ENCODE data around the gene MYO18B. TPM values are rescaled to one million over a fixed set of nuclear protein-coding genes. Genes with fewer than 3 reads are reported as not detected.
A peak's percentile ranks its signal among the peaks of the same experiment; 100 is the strongest.

Gene MYO18B
- total RNA-seq, 1 donor from 2014 or later: 0.07 TPM

DNA sequence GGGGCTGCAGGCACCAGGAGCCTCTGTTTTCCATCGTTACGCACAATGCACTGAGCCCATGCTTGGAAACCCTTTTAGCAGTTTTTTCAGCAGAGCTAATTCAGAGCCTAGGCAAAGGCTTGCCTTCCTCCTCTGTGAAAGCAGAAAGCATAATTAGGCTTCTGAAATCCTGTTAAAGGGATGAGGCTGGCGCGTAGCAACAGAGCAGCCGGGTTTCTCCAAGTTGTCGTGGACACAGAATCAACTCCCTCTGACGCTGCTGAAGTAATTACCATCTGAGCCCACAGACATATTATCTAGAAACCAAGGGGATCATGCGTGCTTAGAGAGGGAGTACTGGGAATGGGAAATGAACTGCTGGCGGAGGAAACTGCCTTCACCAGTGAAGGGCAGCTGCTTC lies 85.4 kb downstream of the MYO18B start:
- no peak overlapping the region for H3K27ac Mint-ChIP-seq

DNA sequence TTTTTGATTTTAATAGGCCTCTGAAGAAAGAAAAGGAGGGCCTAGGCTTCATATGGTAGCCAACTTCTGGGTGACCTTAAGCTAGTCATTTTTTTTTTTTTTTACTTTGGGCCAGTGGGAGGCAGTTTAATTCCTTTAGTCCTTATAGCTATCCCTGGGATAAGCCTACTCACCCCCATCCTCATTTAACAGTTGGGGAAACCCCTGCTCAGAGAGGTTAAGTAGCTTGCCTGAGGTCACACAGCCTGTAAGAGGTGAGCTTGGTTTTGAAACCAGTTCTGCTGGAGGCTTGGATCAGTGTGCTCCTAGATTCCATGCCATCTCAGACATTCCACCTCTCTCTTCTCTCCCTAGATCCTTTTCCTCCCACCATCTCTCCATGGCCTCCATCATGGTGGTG lies 86.4 kb downstream of the MYO18B start:
- Mint-ChIP-seq H3K9me3 (peaks cover 9% of the 10 kb centered on the region), H3K27me3 (ENCODE audit: low read depth) (peaks cover 14% of the 10 kb centered on the region), H3K4me1 (peaks cover 2% of the 10 kb centered on the region), H3K27ac (no peak overlapping the region), H3K36me3 (no peaks in the 10 kb centered on the region), H3K4me3 (no peak overlapping the region)
- TF ChIP-seq, protein P1, sequence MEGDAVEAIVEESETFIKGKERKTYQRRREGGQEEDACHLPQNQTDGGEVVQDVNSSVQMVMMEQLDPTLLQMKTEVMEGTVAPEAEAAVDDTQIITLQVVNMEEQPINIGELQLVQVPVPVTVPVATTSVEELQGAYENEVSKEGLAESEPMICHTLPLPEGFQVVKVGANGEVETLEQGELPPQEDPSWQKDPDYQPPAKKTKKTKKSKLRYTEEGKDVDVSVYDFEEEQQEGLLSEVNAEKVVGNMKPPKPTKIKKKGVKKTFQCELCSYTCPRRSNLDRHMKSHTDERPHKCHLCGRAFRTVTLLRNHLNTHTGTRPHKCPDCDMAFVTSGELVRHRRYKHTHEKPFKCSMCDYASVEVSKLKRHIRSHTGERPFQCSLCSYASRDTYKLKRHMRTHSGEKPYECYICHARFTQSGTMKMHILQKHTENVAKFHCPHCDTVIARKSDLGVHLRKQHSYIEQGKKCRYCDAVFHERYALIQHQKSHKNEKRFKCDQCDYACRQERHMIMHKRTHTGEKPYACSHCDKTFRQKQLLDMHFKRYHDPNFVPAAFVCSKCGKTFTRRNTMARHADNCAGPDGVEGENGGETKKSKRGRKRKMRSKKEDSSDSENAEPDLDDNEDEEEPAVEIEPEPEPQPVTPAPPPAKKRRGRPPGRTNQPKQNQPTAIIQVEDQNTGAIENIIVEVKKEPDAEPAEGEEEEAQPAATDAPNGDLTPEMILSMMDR (IDR thresholded peaks at IDR 0.05; ENCODE audit: unreplicated experiment): no peak
- no peak for DNase-seq (ENCODE audit: low spot score in 2 of 2, unreplicated experiment in 2 of 2)

More for the DNA sequence above, 85.4 kb downstream of the MYO18B start:
- TF ChIP-seq, protein P1 (IDR thresholded peaks at IDR 0.05; ENCODE audit: unreplicated experiment): no peak
- Mint-ChIP-seq H3K4me1 (peaks cover 2% of the 10 kb centered on the region), H3K27me3 (ENCODE audit: low read depth) (peaks cover 17% of the 10 kb centered on the region), H3K9me3 (peaks cover 15% of the 10 kb centered on the region), H3K4me3 (no peak overlapping the region), H3K36me3 (no peaks in the 10 kb centered on the region)
- DNase-seq (ENCODE audit: low spot score in 2 of 2, unreplicated experiment in 2 of 2): no peak

DNA sequence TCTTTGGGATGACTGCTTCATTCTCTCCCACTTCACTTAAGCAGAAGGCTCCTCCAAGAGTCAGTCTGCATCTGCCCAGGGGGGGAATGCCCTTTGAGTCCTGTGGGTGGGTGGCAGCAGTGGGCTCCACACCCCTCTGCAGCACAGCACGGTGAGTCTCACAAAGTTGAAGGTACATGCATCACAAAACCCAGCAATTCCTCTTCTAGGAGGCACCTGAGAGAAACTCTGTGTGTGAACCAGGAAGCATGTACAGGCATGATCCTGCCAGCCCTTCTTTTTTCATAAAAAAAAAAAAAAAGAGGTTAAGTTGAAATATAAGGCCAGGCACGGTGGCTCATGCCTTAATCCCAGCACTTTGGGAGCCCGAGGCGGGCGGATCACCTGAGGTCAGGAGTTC lies 87.2 kb downstream of the MYO18B start:
- peaks cover 2% of the 10 kb centered on the region for H3K4me1 Mint-ChIP-seq
- H3K9me3 Mint-ChIP-seq: peaks cover 9% of the 10 kb centered on the region
- H3K4me3 Mint-ChIP-seq: no peak overlapping the region
- H3K27me3 Mint-ChIP-seq (ENCODE audit: low read depth): peaks cover 9% of the 10 kb centered on the region
- DNase-seq (ENCODE audit: low spot score in 2 of 2, unreplicated experiment in 2 of 2): no peak
- peak overlapping the region; percentile 40 for H3K27ac Mint-ChIP-seq
- H3K36me3 Mint-ChIP-seq: no peaks in the 10 kb centered on the region
- TF ChIP-seq, protein P1 (IDR thresholded peaks at IDR 0.05; ENCODE audit: unreplicated experiment): no peak

DNA sequence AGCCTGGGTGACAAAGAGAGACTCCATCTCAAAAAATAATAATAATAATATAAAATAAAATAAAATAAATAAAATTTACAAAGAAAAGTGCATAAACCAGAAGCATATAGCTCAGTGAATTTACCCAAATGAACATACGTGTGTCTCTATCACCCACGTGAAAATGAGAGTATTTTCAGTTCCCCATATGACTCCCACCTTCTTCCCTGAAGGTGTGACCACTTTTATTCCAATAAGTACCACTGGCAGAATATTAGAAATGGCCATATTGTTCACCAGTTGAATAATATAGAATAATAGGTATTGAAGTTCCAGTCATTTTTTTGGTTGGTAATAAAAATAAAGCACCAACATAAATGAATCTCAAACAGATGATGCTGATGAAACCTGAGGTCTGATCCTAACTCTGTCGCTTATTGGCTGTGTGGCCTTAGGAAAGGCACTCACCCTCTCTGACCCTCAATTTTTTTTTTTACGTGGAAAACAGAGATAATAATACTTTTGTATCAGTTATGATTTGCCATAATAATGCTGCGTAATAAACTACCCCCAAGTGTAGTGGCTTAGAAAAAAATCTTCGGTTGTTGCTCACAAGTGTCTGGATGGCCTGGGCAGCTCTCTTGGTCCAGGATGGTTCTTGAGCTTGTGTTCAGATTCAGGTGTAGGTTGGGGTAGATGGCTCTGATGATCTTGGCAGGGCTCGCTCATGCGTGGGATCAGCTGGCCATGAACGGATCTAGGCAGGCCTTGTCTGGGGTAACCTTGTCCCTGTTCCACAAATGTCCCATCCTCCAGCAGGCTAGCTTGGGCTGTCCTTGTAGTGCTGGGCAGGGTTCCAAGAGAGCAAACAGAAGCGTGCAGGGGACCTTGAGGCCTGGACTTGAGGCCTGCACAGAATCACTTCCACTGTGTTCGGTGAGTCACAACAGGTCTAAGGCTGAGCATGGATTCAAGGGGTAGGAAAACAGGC lies 88.1 kb downstream of the MYO18B start:
- Mint-ChIP-seq H3K9me3 (peaks cover 9% of the 10 kb centered on the region), H3K4me3 (no peak overlapping the region), H3K36me3 (no peaks in the 10 kb centered on the region), H3K27ac (no peak overlapping the region), H3K4me1 (peaks cover 2% of the 10 kb centered on the region), H3K27me3 (ENCODE audit: low read depth) (peaks cover 10% of the 10 kb centered on the region)
- TF ChIP-seq, protein P1 (IDR thresholded peaks at IDR 0.05; ENCODE audit: unreplicated experiment): no peak
- DNase-seq (ENCODE audit: low spot score in 2 of 2, unreplicated experiment in 2 of 2): no peak

DNA sequence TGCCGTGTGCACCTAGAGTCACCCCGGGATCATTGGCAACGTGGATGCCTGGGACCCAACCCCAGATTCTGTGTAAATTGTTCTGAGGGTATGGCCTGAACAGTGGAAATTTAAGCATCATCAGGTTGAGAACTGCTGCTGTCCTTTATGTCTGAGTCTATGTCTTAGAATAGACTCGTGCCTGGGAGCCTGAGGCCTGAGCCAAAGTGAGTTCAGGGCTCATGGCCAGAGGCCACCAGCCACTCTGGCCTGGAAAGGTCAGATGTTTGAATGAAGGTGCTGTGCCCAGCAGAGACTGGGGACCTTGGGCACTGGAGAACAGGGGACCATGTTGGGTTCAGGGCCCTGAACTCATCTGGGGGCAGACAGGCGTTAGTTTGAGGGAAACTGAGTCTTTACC lies 91.1 kb downstream of the MYO18B start:
- TF ChIP-seq, protein P1 (IDR thresholded peaks at IDR 0.05; ENCODE audit: unreplicated experiment): no peak
- H3K4me1 Mint-ChIP-seq: peaks cover 2% of the 10 kb centered on the region
- H3K9me3 Mint-ChIP-seq: peaks cover 9% of the 10 kb centered on the region
- no peak overlapping the region for H3K4me3 Mint-ChIP-seq
- no peak for DNase-seq (ENCODE audit: low spot score in 2 of 2, unreplicated experiment in 2 of 2)
- no peak overlapping the region for H3K27ac Mint-ChIP-seq
- peaks cover 9% of the 10 kb centered on the region for H3K27me3 Mint-ChIP-seq (ENCODE audit: low read depth)
- H3K36me3 Mint-ChIP-seq: no peaks in the 10 kb centered on the region

Measured in mesothelial cell of epicardium (in vitro differentiated cells).